ENCODE data around the gene EAF2. TPM values are rescaled to one million over a fixed set of nuclear protein-coding genes. Genes with fewer than 3 reads are reported as not detected.

The EAF2 gene
- total and polyA plus RNA-seq, 2 donors (not counting 3 experiments of a cell fraction or from before 2014, with no cell fraction given): 0.63 to 1.5 TPM

DNA sequence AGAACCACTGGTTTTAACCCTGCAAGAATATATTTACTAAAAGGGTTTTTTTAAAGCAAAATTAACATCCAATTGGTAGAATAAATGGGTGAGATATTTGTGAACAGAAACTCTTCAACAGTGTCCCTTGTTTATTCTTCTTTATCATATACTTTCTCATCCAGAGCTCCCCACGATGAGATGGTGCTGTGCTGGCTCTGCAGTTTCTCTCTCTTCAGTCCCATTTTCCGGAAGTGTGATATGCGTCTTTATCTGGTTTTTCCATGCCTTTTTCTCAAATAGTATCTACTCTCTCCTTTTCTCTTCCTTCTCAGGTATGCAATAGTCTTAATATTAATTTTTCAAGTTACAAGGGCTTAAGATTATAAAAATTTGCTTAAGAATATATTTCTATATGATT is 1.5 kb downstream of the EAF2 start:
- TF ChIP-seq JUN (IDR thresholded peaks at IDR 0.05; ENCODE audit: borderline replicate concordance, insufficient read depth, insufficient read length, low read depth): no peak
- TF ChIP-seq GATA2 (IDR thresholded peaks at IDR 0.05; ENCODE audit: insufficient read depth, insufficient read length, low read depth, low read length): no peak
- no peak for TF ChIP-seq FOS (IDR thresholded peaks at IDR 0.05; ENCODE audit: borderline replicate concordance, insufficient read depth, low read length)
- no peak for TF ChIP-seq MYC (IDR thresholded peaks at IDR 0.05; ENCODE audit: low read depth, low read length)
- no peak for TF ChIP-seq MAX (IDR thresholded peaks at IDR 0.05; ENCODE audit: insufficient read depth, insufficient read length)
- TF ChIP-seq, protein P1, sequence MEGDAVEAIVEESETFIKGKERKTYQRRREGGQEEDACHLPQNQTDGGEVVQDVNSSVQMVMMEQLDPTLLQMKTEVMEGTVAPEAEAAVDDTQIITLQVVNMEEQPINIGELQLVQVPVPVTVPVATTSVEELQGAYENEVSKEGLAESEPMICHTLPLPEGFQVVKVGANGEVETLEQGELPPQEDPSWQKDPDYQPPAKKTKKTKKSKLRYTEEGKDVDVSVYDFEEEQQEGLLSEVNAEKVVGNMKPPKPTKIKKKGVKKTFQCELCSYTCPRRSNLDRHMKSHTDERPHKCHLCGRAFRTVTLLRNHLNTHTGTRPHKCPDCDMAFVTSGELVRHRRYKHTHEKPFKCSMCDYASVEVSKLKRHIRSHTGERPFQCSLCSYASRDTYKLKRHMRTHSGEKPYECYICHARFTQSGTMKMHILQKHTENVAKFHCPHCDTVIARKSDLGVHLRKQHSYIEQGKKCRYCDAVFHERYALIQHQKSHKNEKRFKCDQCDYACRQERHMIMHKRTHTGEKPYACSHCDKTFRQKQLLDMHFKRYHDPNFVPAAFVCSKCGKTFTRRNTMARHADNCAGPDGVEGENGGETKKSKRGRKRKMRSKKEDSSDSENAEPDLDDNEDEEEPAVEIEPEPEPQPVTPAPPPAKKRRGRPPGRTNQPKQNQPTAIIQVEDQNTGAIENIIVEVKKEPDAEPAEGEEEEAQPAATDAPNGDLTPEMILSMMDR (IDR thresholded peaks at IDR 0.05; ENCODE audit: extremely low read depth in 1 of 2, insufficient read depth in 1 of 2, low read depth in 1 of 2, low read length in 2 of 2): no peak
- no peak for TF ChIP-seq EZH2 (IDR thresholded peaks at IDR 0.05; ENCODE audit: borderline replicate concordance, low read depth, low read length, severe bottlenecking)
- no peak for TF ChIP-seq POLR2AphosphoS5 (IDR thresholded peaks at IDR 0.05; ENCODE audit: insufficient read depth, low read depth, low read length)
- TF ChIP-seq POLR2A (IDR thresholded peaks at IDR 0.05; ENCODE audit: low read depth, low read length): no peak
- no peak for DNase-seq (ENCODE audit: low read depth, low spot score)
- no peaks in the 10 kb centered on the region for H4K20me1 ChIP-seq (replicated peaks; ENCODE audit: control insufficient read depth, extremely low read depth, insufficient read depth, low read length)
- no TSS peak for BruUV-seq (replicated peaks)
- peaks cover 0 to 3% of the 10 kb centered on the region in 2 experiments for H3K27me3 ChIP-seq (ENCODE audit: control insufficient read depth in 2 of 2, insufficient read depth in 2 of 2, low read length in 2 of 2)
- H3K27ac ChIP-seq (ENCODE audit: insufficient read depth, low read depth, low read length): no peak overlapping the region
- H2AFZ ChIP-seq (ENCODE audit: low read depth, low read length): no peak overlapping the region
- ChIA-PET POLR2A (no interaction called here), CTCF (no interaction called here)
- FAIRE-seq: peak; percentile 33
- no peaks in the 10 kb centered on the region for H3K9me3 ChIP-seq (replicated peaks; ENCODE audit: control insufficient read depth, insufficient read depth, low read length)
- H3K9me1 ChIP-seq (replicated peaks; ENCODE audit: control insufficient read depth, extremely low read depth, insufficient read depth, low read length): no peaks in the 10 kb centered on the region
- no peak overlapping the region for H3K4me2 ChIP-seq (ENCODE audit: insufficient read depth, low read length)
- peaks cover 12% of the 10 kb centered on the region for H3K79me2 ChIP-seq (ENCODE audit: control insufficient read depth, insufficient read depth, low read length)
- H3K9ac ChIP-seq (replicated peaks; ENCODE audit: extremely low read depth, insufficient read depth, low read length): no peak overlapping the region
- H3K4me3 ChIP-seq (replicated peaks in 1 of 3; ENCODE audit: insufficient read depth in 1 of 3, low read depth in 1 of 3, low read length in 3 of 3): no peak overlapping the region
- dilution Hi-C loops (cut with MboI; ENCODE audit: extremely low pct_ligation_motif_present, low sequenced_read_pairs) (no loop called here), intact Hi-C loops (cut with micrococcal nuclease) (loop anchor here (5.0 kb wide), 1 partner anchor 174 kb away; the partner anchor contains the start of gene HCLS1)
- H3K36me3 ChIP-seq (ENCODE audit: control insufficient read depth in 2 of 2, extremely low read depth in 1 of 2, insufficient read depth in 2 of 2, low read length in 2 of 2): peaks cover 0 to 2% of the 10 kb centered on the region in 2 experiments
- H3K4me1 ChIP-seq (ENCODE audit: control insufficient read depth, extremely low read depth, insufficient read depth, low read length): peaks cover 8% of the 10 kb centered on the region
